Right cardiac atrium (tissue), 5 donors: ENCODE results near the gene NUTM2B. TPM values are rescaled to one million over a fixed set of nuclear protein-coding genes. Genes with fewer than 3 reads are reported as not detected.
"Not testable (repeated sequence)": the region's sequence is repeated elsewhere in the genome, so short reads cannot be mapped to it uniquely, and the experiment has no call there.

Source experiments
- ATAC-seq, 2 donors: fragments of 200-7000 bp; cut with Tn5 transposase; one replicate each; pipeline versions ENCODE4 v1.8.0 to v1.9.1; 2020; ENCODE audit warnings: moderate library complexity in 2 of 2, mild to moderate bottlenecking in 1 of 2
- DNase-seq, 3 donors: peaks; one replicate each; pipeline ENCODE4 v3.0.0-alpha.2; 2020
- H3K27ac ChIP-seq: one replicate; pipeline ENCODE4 v1.5.1; 2013; ENCODE audit warnings: mild to moderate bottlenecking, low read length, control low read depth, moderate library complexity
- H3K27me3 ChIP-seq: one replicate; pipeline ENCODE4 v1.6.1; 2013; ENCODE audit not compliant: control insufficient read depth, insufficient read depth
- H3K4me1 ChIP-seq: one replicate; pipeline ENCODE4 v1.6.1; 2013; ENCODE audit warnings: low read length; ENCODE audit not compliant: control insufficient read depth, insufficient read depth
- H3K4me3 ChIP-seq: one replicate; pipeline ENCODE4 v1.5.1; 2013; ENCODE audit warnings: low read length, control low read depth
- H3K9me3 ChIP-seq: one replicate; pipeline ENCODE4 v1.6.1; 2013; ENCODE audit warnings: low read length; ENCODE audit not compliant: control insufficient read depth
- WGBS: extraction: QIAGEN DNeasy Blood & Tissue Kit; methylation state at CpG from one replicate; pipeline ENCODE4 v1.1.7; 2013; 5-methylcytosine and 5-hydroxymethylcytosine counted together
- intact Hi-C, 4 donors: fragments of 100-400 bp; cut with DNase I; formaldehyde crosslinking; loops; one replicate each; pipeline versions ENCODE4 v1.11.0 to v1.14.0; 2022 to 2023
- long read RNA-seq, 4 donors: library from polyadenylated mRNA; unstranded; transcript quantifications; one replicate each; pipeline ENCODE4 v2.0.0, GENCODE V29; 2020 to 2021
- polyA plus RNA-seq: library from polyadenylated mRNA; stranded (reverse); fragments of 200-250 nt; gene quantifications from one replicate; pipeline ENCODE4 v1.2.3, GENCODE V29; 2013
- total RNA-seq, 4 donors: library from RNA; stranded (reverse); fragmentation: NEBNext Ultra II Directional; extraction: Animal tissue kit (Norgen Biotek cat#: 25700); gene quantifications; one replicate each; pipeline ENCODE4 v1.2.1, GENCODE V29; 2021
- donor health status: healthy with polysubstance abuse.
- donor health status: DM: no; HTN: yes; CAD: no.
- donor health status: DM: no; HTN: no; CAD: no.
- donor health status: DM: no; HTN: yes; CAD: no; lungs with severe emphysema.
- donor health status: DM: yes; HTN: yes; CAD: no.

Gene NUTM2B
- 1 to 10 TPM; 1.1 to 2.7 (median 1.7) TPM for total RNA-seq
- 2.0 TPM for polyA plus RNA-seq
- long read RNA-seq, donor 1 = 0 reads
- long read RNA-seq, donor 2 = 0 reads
- long read RNA-seq, donor 3 = 0 reads
- long read RNA-seq, donor 4 = 0 reads

GRCh38 chr10:79702927-79703326 lies at the start of gene NUTM2B:
Gene NUTM2B, plus strand, starts transcription at chr10:79703227. Its CDS starts 383 bp downstream, at chr10:79703610.
- H3K4me1 ChIP-seq, DNase-seq, H3K9me3 ChIP-seq, ATAC-seq, H3K27me3 ChIP-seq, intact Hi-C loops, H3K4me3 ChIP-seq, H3K27ac ChIP-seq: not testable (repeated sequence)
- WGBS = 80% methylated on average over 1 of the region's 3 CpGs

GRCh38 chr10:79663287-79663686 lies 39.7 kb upstream of the NUTM2B start:
- H3K9me3 ChIP-seq, H3K4me1 ChIP-seq, ATAC-seq, DNase-seq, intact Hi-C loops, H3K4me3 ChIP-seq, H3K27me3 ChIP-seq, H3K27ac ChIP-seq: not testable (repeated sequence)

- DNase-seq, ATAC-seq, H3K4me3 ChIP-seq, H3K9me3 ChIP-seq, H3K27ac ChIP-seq, H3K27me3 ChIP-seq, intact Hi-C loops, H3K4me1 ChIP-seq: not testable (repeated sequence)
- 94% methylated on average over 4 of the region's 4 CpGs for WGBS
These were observed 38.3 kb upstream of the NUTM2B start for GRCh38 chr10:79664686-79665085.

GRCh38 chr10:79669248-79669788 lies 33.7 kb upstream of the NUTM2B start:
- H3K27me3 ChIP-seq, H3K4me1 ChIP-seq, H3K4me3 ChIP-seq, H3K9me3 ChIP-seq, DNase-seq, ATAC-seq, H3K27ac ChIP-seq, intact Hi-C loops: not testable (repeated sequence)
- 46% methylated on average over 1 of the region's 1 CpG for WGBS

GRCh38 chr10:79674878-79675277 lies 28.1 kb upstream of the NUTM2B start:
- intact Hi-C loops, H3K4me1 ChIP-seq, H3K27me3 ChIP-seq, H3K27ac ChIP-seq, DNase-seq, ATAC-seq, H3K9me3 ChIP-seq, H3K4me3 ChIP-seq: not testable (repeated sequence)
- WGBS = 80% methylated on average over 2 of the region's 2 CpGs

GRCh38 chr10:79683026-79683883 lies 19.8 kb upstream of the NUTM2B start:
- intact Hi-C loops, H3K4me3 ChIP-seq, H3K9me3 ChIP-seq, H3K4me1 ChIP-seq, H3K27me3 ChIP-seq, H3K27ac ChIP-seq: not testable (repeated sequence)
- ATAC-seq (peak; percentile 13 to 40), DNase-seq (peak in 2 of 3 donors; percentile 41 to 48)
- 89% methylated on average over 20 of the region's 20 CpGs for WGBS

- H3K4me1 ChIP-seq, H3K27me3 ChIP-seq, H3K4me3 ChIP-seq, intact Hi-C loops, H3K9me3 ChIP-seq, H3K27ac ChIP-seq: not testable (repeated sequence)
- WGBS = 96% methylated on average over 41 of the region's 41 CpGs
- DNase-seq (peak in 2 of 3 donors; percentile 23 to 47), ATAC-seq (peak in 1 of 2 donors; percentile 36)
These were observed 18.9 kb upstream of the NUTM2B start for GRCh38 chr10:79683884-79684720.

GRCh38 chr10:79685044-79685685 lies 17.9 kb upstream of the NUTM2B start:
- peak in 2 of 3 donors; percentile 57 to 71 for DNase-seq
- H3K9me3 ChIP-seq, H3K4me1 ChIP-seq, H3K4me3 ChIP-seq, H3K27me3 ChIP-seq, H3K27ac ChIP-seq, intact Hi-C loops: not testable (repeated sequence)
- 82% methylated on average over 21 of the region's 21 CpGs for WGBS
- ATAC-seq = peak; percentile 43 to 47

- intact Hi-C loops = not testable (repeated sequence)
These were observed 16.4 kb upstream of the NUTM2B start for GRCh38 chr10:79686595-79686994.

GRCh38 chr10:79687406-79688150 lies 15.4 kb upstream of the NUTM2B start:
- H3K27ac ChIP-seq, ATAC-seq, H3K4me1 ChIP-seq, H3K9me3 ChIP-seq, H3K27me3 ChIP-seq, intact Hi-C loops, H3K4me3 ChIP-seq, DNase-seq: not testable (repeated sequence)
- WGBS = 84% methylated on average over 6 of the region's 6 CpGs

More at GRCh38 chr10:79686595-79686994, 16.4 kb upstream of the NUTM2B start:
- WGBS = 94% methylated on average over 4 of the region's 4 CpGs
- not testable (repeated sequence) for H3K27me3 ChIP-seq, ATAC-seq, H3K4me3 ChIP-seq, H3K9me3 ChIP-seq, DNase-seq, H3K4me1 ChIP-seq, H3K27ac ChIP-seq
